CD14-positive monocyte (primary cell): ENCODE data around the gene CNTN5. TPM values are rescaled to one million over a fixed set of nuclear protein-coding genes. Genes with fewer than 3 reads are reported as not detected.

Experiments used
- DNase-seq, 3 donors: peaks; one replicate each; pipeline ENCODE4 v3.0.0-alpha.2; 2011 to 2022
- H2AFZ ChIP-seq: 2 replicates; pipeline ENCODE4 v1.6.0; 2012; ENCODE audit warnings: mild to moderate bottlenecking, low read depth, low read length, inconsistent platforms; ENCODE audit not compliant: insufficient read depth, poor library complexity, severe bottlenecking
- H3K27ac ChIP-seq, 2 donors: 1 replicate in 1 of 2; 2 replicates in 1 of 2; pipeline ENCODE4 v1.5.1; 2012 to 2013; ENCODE audit warnings: low read length in 2 of 2, control low read depth in 1 of 2, inconsistent platforms in 1 of 2, low read depth in 1 of 2, mild to moderate bottlenecking in 1 of 2
- H3K27me3 ChIP-seq, 2 donors: one replicate each; pipeline versions ENCODE4 v1.6.0 to v1.6.1; 2011 to 2013; ENCODE audit warnings: low read length in 2 of 2; ENCODE audit not compliant: control insufficient read depth in 2 of 2, insufficient read depth in 2 of 2
- H3K36me3 ChIP-seq, 2 donors: replicated peaks in 1 of 2; 1 replicate in 1 of 2; 2 replicates in 1 of 2; pipeline versions ENCODE4 v1.5.1 to v1.6.1; 2012 to 2013; ENCODE audit warnings: low read length in 2 of 2, control low read depth in 1 of 2, inconsistent platforms in 1 of 2, mild to moderate bottlenecking in 1 of 2; ENCODE audit not compliant: insufficient read depth in 2 of 2, control insufficient read depth in 1 of 2
- H3K4me1 ChIP-seq, 2 donors: 1 replicate in 1 of 2; 2 replicates in 1 of 2; pipeline versions ENCODE4 v1.5.1 to v1.6.1; 2012 to 2013; ENCODE audit warnings: low read length in 2 of 2, control low read depth in 1 of 2, inconsistent platforms in 1 of 2, mild to moderate bottlenecking in 1 of 2, moderate library complexity in 1 of 2; ENCODE audit not compliant: insufficient read depth in 2 of 2, control insufficient read depth in 1 of 2
- H3K4me2 ChIP-seq: replicated peaks from 2 replicates; pipeline ENCODE3; 2012; ENCODE audit warnings: low read length, moderate library complexity, mild to moderate bottlenecking; ENCODE audit not compliant: poor library complexity, severe bottlenecking; ENCODE audit errors: extremely low read depth
- H3K4me3 ChIP-seq, 3 experiments: fragments of 200-600 bp in 1 of 3; sonication (generic) in 1 of 3; replicated peaks in 1 of 3; 1 replicate in 2 of 3; 2 replicates in 1 of 3; pipeline ENCODE4 v1.5.1; 2011 to 2013; ENCODE audit warnings: low read length in 3 of 3, mild to moderate bottlenecking in 3 of 3, control low read depth in 2 of 3, low read depth in 2 of 3, inconsistent platforms in 1 of 3, moderate library complexity in 1 of 3
- H3K79me2 ChIP-seq: 2 replicates; pipeline ENCODE4 v1.6.0; 2012; ENCODE audit warnings: mild to moderate bottlenecking, control low read depth, inconsistent platforms, low read length, moderate library complexity; ENCODE audit not compliant: insufficient read depth
- H3K9ac ChIP-seq: 2 replicates; pipeline ENCODE4 v1.6.0; 2017; ENCODE audit warnings: low read length, mild to moderate bottlenecking; ENCODE audit not compliant: insufficient read depth, poor library complexity, severe bottlenecking
- H3K9me3 ChIP-seq, 2 donors: replicated peaks in 1 of 2; 1 replicate in 1 of 2; 2 replicates in 1 of 2; pipeline versions ENCODE4 v1.5.1 to v1.6.1; 2012 to 2013; ENCODE audit warnings: low read length in 2 of 2, control low read depth in 1 of 2; ENCODE audit not compliant: control insufficient read depth in 1 of 2, insufficient read depth in 1 of 2
- H4K20me1 ChIP-seq: 2 replicates; pipeline ENCODE4 v1.6.0; 2012; ENCODE audit warnings: mild to moderate bottlenecking, low read length, control low read depth, moderate library complexity; ENCODE audit not compliant: insufficient read depth
- H3K27ac Mint-ChIP-seq, 7 donors: one replicate each; pipeline ENCODE4 v1.8.0; 2020; ENCODE audit warnings: mild to moderate bottlenecking in 7 of 7, mixed read lengths in 7 of 7, moderate library complexity in 6 of 7, inconsistent platforms in 2 of 7
- H3K27me3 Mint-ChIP-seq, 3 donors: one replicate each; pipeline ENCODE4 v1.8.0; 2021 to 2022; ENCODE audit warnings: low read depth in 3 of 3, mild to moderate bottlenecking in 3 of 3, mixed read lengths in 3 of 3, moderate library complexity in 3 of 3, inconsistent platforms in 1 of 3
- H3K36me3 Mint-ChIP-seq, 2 donors: one replicate each; pipeline ENCODE4 v1.8.0; 2020; ENCODE audit warnings: mixed read lengths in 2 of 2, inconsistent platforms in 1 of 2, mild to moderate bottlenecking in 1 of 2
- H3K4me1 Mint-ChIP-seq: one replicate; pipeline ENCODE4 v1.8.0; 2020; ENCODE audit warnings: mild to moderate bottlenecking, mixed read lengths
- H3K4me3 Mint-ChIP-seq, 2 donors: one replicate each; pipeline ENCODE4 v1.8.0; 2020; ENCODE audit warnings: mild to moderate bottlenecking in 2 of 2, mixed read lengths in 2 of 2, moderate library complexity in 1 of 2
- H3K9me3 Mint-ChIP-seq, 7 donors: one replicate each; pipeline ENCODE4 v1.8.0; 2020 to 2022; ENCODE audit warnings: mixed read lengths in 7 of 7, mild to moderate bottlenecking in 6 of 7, moderate library complexity in 6 of 7, inconsistent platforms in 2 of 7
- WGBS: methylation state at CpG from one replicate; pipeline ENCODE4 v1.1.5; 2013; ENCODE audit warnings: missing lambda C conversion rate; ENCODE audit not compliant: insufficient coverage; 5-methylcytosine and 5-hydroxymethylcytosine counted together
- intact Hi-C, 2 donors: fragments of 100-400 bp; cut with micrococcal nuclease; formaldehyde crosslinking; loops; one replicate each; pipeline versions ENCODE4 v1.15.0 to v1.15.1; 2023
- polyA plus RNA-seq, 3 donors: library from polyadenylated mRNA; depleted of rRNA in 1 of 3; unstranded in 2 of 3; stranded (reverse) in 1 of 3; fragments of 300-500 nt in 2 of 3; fragments of >200 nt in 1 of 3; fragmentation: Illumina TruSeq in 2 of 3; gene quantifications; 1 replicate in 2 of 3; 2 replicates in 1 of 3; pipeline ENCODE4 v1.2.3, GENCODE V29; 2012 to 2021
- TF ChIP-seq, protein P1 (sequence below): fragments of 200-600 bp; IDR thresholded peaks from one replicate; pipeline ENCODE4 v1.8.0; 2022; ENCODE audit warnings: antibody characterized with exemption, mild to moderate bottlenecking

CNTN5 gene
- polyA plus RNA-seq, 3 donors = not detected

DNA sequence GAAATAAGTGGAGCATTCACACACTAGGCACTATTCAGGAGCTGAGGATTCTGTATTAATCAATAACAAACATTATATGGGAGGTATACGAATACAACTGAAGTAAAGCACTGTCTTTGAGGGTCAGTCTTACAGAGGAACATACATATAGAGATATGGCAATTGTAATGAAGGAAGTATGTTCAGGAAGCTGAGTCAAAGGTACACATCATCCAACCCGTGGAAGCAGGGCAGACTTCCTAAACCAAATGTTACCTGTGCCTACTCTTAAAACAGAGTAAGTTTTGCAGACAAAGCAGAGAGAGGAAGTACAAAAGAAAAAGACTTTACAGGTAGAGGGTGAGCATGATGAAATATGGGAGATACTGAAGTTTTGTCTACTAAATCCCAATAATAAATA, 1185.2 kb downstream of the CNTN5 start:
- no peaks in the 10 kb centered on the region for H3K27me3 Mint-ChIP-seq
- TF ChIP-seq, protein P1, sequence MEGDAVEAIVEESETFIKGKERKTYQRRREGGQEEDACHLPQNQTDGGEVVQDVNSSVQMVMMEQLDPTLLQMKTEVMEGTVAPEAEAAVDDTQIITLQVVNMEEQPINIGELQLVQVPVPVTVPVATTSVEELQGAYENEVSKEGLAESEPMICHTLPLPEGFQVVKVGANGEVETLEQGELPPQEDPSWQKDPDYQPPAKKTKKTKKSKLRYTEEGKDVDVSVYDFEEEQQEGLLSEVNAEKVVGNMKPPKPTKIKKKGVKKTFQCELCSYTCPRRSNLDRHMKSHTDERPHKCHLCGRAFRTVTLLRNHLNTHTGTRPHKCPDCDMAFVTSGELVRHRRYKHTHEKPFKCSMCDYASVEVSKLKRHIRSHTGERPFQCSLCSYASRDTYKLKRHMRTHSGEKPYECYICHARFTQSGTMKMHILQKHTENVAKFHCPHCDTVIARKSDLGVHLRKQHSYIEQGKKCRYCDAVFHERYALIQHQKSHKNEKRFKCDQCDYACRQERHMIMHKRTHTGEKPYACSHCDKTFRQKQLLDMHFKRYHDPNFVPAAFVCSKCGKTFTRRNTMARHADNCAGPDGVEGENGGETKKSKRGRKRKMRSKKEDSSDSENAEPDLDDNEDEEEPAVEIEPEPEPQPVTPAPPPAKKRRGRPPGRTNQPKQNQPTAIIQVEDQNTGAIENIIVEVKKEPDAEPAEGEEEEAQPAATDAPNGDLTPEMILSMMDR = no peak
- DNase-seq = no peak
- Histone ChIP-seq H3K79me2 (no peaks in the 10 kb centered on the region), H3K27me3 (no peaks in the 10 kb centered on the region), H3K9ac (no peak overlapping the region), H3K27ac (no peak overlapping the region), H2AFZ (no peak overlapping the region), H3K4me1 (no peaks in the 10 kb centered on the region), H3K9me3 (peaks cover 0 to 3% of the 10 kb centered on the region in 2 donors), H3K36me3 (no peaks in the 10 kb centered on the region), H4K20me1 (no peaks in the 10 kb centered on the region), H3K4me3 (no peak overlapping the region), H3K4me2 (no peak overlapping the region)
- H3K36me3 Mint-ChIP-seq = no peaks in the 10 kb centered on the region
- no peak overlapping the region for H3K4me3 Mint-ChIP-seq
- no CpG with 5 or more reads among the region's 2 CpGs for WGBS
- H3K9me3 Mint-ChIP-seq = peaks cover 0 to 2% (median 0%) of the 10 kb centered on the region in 7 donors
- no peak overlapping the region for H3K27ac Mint-ChIP-seq
- H3K4me1 Mint-ChIP-seq = no peaks in the 10 kb centered on the region
- intact Hi-C loops = no loop called here

- H3K27me3 ChIP-seq = no peaks in the 10 kb centered on the region
- H3K36me3 ChIP-seq = no peaks in the 10 kb centered on the region
- H3K9ac ChIP-seq = no peak overlapping the region
- intact Hi-C loops = no loop called here
- H3K4me2 ChIP-seq = no peak overlapping the region
- 92% methylated on average over 2 of the region's 2 CpGs for WGBS
- Mint-ChIP-seq H3K27me3 (no peaks in the 10 kb centered on the region), H3K4me1 (no peaks in the 10 kb centered on the region), H3K27ac (no peak overlapping the region), H3K9me3 (peaks cover 0 to 2% (median 0%) of the 10 kb centered on the region in 7 donors), H3K4me3 (no peak overlapping the region), H3K36me3 (no peaks in the 10 kb centered on the region)
- H2AFZ ChIP-seq = no peak overlapping the region
- no peaks in the 10 kb centered on the region for H4K20me1 ChIP-seq
- no peaks in the 10 kb centered on the region for H3K9me3 ChIP-seq
- H3K27ac ChIP-seq = no peak overlapping the region
- H3K4me3 ChIP-seq = no peak overlapping the region
- no peak for DNase-seq
- H3K4me1 ChIP-seq = no peaks in the 10 kb centered on the region
- TF ChIP-seq, protein P1 = no peak
- no peaks in the 10 kb centered on the region for H3K79me2 ChIP-seq
Observed at GRCh38 chr11:100208207-100208606, 1187.5 kb downstream of the CNTN5 start.
